ENCODE data around the gene TMEM41A. TPM values are rescaled to one million over a fixed set of nuclear protein-coding genes. Genes with fewer than 3 reads are reported as not detected.

The TMEM41A gene
- total RNA-seq = 10 to 100 TPM; 20.9 to 23.7 TPM

DNA sequence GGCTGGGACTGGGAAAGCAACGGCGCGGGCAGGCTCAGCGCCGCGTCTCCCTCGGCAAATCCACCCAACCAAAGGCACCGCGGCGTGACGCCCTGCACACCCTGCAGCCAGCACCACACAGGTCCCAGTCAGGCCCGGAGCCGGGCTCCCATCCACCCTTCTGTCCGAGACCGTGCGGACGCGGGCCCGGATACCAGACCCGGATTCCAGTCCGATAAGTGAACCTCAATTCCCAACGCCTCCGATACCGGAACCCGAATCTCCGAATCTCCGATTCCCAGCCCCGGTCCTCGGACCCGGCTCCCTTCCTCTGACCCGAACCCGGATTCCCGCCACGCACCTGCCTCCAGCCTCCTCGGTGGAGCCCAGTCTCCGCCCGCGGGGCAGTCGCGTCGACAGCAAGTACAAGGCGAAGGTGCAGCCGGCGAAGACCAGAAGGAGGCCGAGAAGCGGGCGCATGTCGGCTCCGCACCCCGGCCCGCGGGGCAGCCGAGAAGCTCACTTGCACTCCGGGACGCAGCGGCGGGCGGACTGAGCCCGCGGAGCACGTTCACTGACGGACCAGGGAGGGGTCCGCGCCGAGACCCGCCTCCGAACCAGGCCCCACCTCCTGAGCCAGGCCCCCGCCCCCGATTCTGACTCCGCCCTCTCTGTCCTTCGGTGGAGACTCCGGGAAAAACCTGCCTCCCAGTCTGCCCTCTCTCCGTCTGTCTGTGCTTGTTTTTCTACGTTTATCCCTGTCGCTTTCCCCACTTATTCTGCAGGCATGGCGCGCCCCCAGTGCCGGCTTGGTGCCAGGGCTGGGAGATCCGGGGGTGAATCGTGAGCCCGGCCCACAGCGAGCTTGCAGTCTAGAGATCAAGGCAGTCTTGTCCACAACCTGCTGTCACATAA, at the start of gene TMEM41A:
TSS of gene TMEM41A (minus strand) at position 533 of the 894 bp plus-strand sequence. CDS start at position 459, 74 bp downstream.
- H3K4me1 Mint-ChIP-seq = peaks cover 12% of the 10 kb centered on the region
- ATAC-seq (ENCODE audit: low read depth) (peak; percentile 97), DNase-seq (peak; percentile 93)
- H3K36me3 Mint-ChIP-seq = peaks cover 2% of the 10 kb centered on the region
- peak within 1 kb of the TSS; percentile 98 for H3K4me3 Mint-ChIP-seq
- H3K9me3 Mint-ChIP-seq = no peaks in the 10 kb centered on the region
- H3K27ac Mint-ChIP-seq = peak within 1 kb of the TSS; percentile 95
- POLR2A ChIA-PET = interaction anchor here (0.7 to 1.5 kb wide), 3 partner anchors 15 to 439 kb away, joined by 3 to 13 read pairs (median 4); partner anchors contain the start of genes SENP2 and TRA2B
- H3K27me3 Mint-ChIP-seq = no peaks in the 10 kb centered on the region

DNA sequence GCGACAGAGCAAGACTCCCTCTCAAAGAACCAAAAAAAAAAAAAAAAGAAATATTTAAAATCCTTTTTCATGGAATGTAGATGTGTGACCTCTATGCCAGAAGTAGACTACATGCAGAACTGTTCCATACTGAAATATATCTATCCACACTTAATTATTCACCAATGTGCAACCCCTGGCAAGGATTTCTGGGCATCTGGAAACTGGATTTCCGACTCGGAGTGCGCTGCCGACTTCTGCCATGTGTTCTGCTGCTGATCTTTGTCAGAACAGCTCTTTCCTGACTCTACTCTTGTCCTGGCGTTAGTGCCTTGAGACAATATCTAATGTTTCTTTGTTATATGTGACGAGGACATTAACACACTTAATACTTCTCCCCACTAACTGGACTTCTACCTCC, 41.9 kb upstream of the TMEM41A start:
- no peak overlapping the region for H3K27ac Mint-ChIP-seq
- POLR2A ChIA-PET = no interaction called here
- ATAC-seq (ENCODE audit: low read depth) (no peak), DNase-seq (no peak)
- peaks cover 12% of the 10 kb centered on the region for H3K27me3 Mint-ChIP-seq
- H3K36me3 Mint-ChIP-seq = peaks cover 2% of the 10 kb centered on the region
- peaks cover 9% of the 10 kb centered on the region for H3K4me1 Mint-ChIP-seq
- no peak overlapping the region for H3K4me3 Mint-ChIP-seq
- peaks cover 1% of the 10 kb centered on the region for H3K9me3 Mint-ChIP-seq

DNA sequence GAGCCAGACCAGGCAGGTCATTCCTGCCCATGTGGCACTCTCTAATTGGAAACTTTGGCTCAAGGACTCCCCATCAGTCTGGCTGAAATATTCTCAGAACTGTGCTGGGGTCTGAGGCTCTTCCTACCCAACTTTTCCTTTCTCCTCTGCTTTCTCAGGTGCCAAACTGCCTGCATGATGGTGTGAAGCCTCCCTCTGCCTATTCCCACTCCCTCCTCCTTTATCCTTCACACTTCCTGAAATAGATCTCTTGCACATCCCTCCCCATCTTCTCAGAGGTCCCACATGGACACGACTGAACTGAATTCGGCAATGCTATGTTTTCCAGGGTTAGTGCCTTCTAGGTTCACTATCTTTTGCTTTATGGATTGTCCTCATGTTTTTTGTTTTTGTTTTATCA, 41.1 kb upstream of the TMEM41A start:
- H3K9me3 Mint-ChIP-seq = peaks cover 1% of the 10 kb centered on the region
- H3K27me3 Mint-ChIP-seq = peaks cover 12% of the 10 kb centered on the region
- POLR2A ChIA-PET = no interaction called here
- H3K27ac Mint-ChIP-seq = no peak overlapping the region
- no peak for DNase-seq
- H3K4me1 Mint-ChIP-seq = peaks cover 9% of the 10 kb centered on the region
- no peak for ATAC-seq (ENCODE audit: low read depth)
- peaks cover 2% of the 10 kb centered on the region for H3K36me3 Mint-ChIP-seq
- no peak overlapping the region for H3K4me3 Mint-ChIP-seq

DNA sequence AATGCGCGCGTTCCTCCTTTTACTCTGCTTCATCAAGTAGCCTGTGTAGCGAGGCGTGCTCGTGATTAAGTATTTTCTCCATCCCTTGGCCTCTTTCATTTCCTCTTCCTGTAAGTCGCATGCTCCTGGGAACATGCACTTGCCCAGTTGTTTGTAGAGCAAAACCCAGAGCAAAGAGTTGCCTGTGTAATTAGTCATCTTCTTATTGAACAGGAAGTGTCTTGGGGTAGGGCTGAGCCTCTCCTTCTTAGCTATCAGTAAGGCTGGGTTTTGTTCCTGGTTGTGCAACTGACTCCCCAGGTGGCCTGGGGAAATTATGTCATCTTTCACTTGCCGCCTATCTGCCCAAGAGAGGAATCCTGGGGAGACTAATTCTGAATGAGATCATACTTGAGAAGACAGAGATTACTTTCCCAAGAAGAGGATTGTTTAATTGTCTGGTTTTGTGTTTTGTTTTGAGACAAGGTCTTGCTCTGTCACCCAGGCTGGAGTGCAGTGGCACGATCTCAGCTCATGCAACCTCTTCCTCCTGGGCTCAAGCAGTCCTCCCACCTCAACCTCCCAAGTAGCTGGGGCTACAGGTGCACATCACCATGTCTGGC, 38.6 kb upstream of the TMEM41A start:
- Mint-ChIP-seq H3K9me3 (peaks cover 1% of the 10 kb centered on the region), H3K36me3 (peaks cover 2% of the 10 kb centered on the region), H3K27me3 (peaks cover 6% of the 10 kb centered on the region), H3K27ac (peak overlapping the region; percentile 81), H3K4me3 (peak overlapping the region; percentile 71), H3K4me1 (peaks cover 9% of the 10 kb centered on the region)
- DNase-seq (no peak), ATAC-seq (ENCODE audit: low read depth) (peak; percentile 99)
- POLR2A ChIA-PET = no interaction called here

DNA sequence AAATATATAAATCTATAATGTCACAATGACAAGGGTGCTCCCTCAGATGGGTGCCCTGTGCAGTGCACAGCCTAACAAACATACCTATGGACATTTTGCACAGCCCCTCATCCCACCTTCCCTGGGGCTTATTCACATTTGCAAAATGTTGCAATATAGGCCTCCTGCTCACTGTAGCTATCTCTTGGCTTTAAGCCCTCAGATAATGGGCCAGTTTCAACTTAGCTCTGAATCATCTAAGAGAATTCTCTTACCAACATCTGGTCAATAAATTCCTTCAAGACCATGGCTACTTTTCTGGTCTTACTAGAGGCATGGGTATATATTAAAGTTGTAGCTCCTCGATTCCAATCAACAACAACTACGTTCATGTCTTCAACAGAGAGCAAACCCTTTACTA, 35.7 kb upstream of the TMEM41A start:
- POLR2A ChIA-PET = no interaction called here
- DNase-seq = no peak
- Mint-ChIP-seq H3K4me1 (peaks cover 7% of the 10 kb centered on the region), H3K27ac (no peak overlapping the region), H3K9me3 (peaks cover 1% of the 10 kb centered on the region), H3K27me3 (no peaks in the 10 kb centered on the region), H3K36me3 (peaks cover 2% of the 10 kb centered on the region), H3K4me3 (no peak overlapping the region)
- ATAC-seq (ENCODE audit: low read depth) = no peak

DNA sequence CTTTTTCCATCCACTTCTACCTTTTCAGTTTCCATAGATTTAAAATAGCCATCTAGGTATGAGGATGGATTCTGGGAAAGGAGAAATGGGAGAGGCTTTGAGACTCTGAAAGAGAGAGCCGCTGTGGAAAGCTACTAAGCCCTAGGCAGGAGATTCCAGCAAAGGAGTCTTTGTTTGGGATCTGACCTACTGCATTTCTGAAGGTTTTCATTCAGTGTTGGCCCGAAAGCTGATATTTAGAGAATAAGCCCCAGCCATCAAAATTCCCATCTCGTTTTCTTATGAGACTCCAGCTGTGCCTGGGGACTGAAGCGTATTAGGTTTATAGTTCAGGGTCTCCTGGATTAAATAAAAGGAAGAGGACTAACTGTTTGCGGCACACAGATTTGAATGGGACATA, 34.1 kb upstream of the TMEM41A start:
- no peak overlapping the region for H3K27ac Mint-ChIP-seq
- no peak overlapping the region for H3K4me3 Mint-ChIP-seq
- peaks cover 7% of the 10 kb centered on the region for H3K4me1 Mint-ChIP-seq
- no peak for ATAC-seq (ENCODE audit: low read depth)
- H3K27me3 Mint-ChIP-seq = peaks cover under 1% of the 10 kb centered on the region
- H3K9me3 Mint-ChIP-seq = peaks cover 1% of the 10 kb centered on the region
- H3K36me3 Mint-ChIP-seq = peaks cover 2% of the 10 kb centered on the region
- POLR2A ChIA-PET = no interaction called here
- DNase-seq = no peak

DNA sequence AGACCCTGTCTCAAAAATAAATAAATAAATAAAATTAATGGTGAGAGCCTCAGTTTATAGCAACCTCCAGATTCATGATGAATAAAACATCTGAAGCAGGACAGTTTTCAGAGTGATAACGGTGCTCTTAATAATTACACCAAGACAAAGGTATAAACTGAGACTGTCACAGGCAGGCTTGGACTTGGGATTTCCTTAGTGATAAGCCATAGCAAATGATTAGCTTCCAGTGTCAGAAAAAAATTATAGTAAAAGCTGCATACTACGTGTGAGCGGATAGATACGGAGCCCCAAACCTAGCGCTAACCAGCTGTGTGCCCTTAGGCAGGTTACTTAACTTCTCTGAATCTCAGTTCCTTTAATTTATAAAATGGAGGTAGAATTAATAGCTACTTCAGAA, 32.0 kb upstream of the TMEM41A start:
- Mint-ChIP-seq H3K4me3 (no peak overlapping the region), H3K27ac (no peak overlapping the region), H3K9me3 (no peaks in the 10 kb centered on the region), H3K27me3 (peaks cover 5% of the 10 kb centered on the region), H3K36me3 (no peaks in the 10 kb centered on the region), H3K4me1 (no peaks in the 10 kb centered on the region)
- ATAC-seq (ENCODE audit: low read depth) (no peak), DNase-seq (no peak)
- POLR2A ChIA-PET = no interaction called here

DNA sequence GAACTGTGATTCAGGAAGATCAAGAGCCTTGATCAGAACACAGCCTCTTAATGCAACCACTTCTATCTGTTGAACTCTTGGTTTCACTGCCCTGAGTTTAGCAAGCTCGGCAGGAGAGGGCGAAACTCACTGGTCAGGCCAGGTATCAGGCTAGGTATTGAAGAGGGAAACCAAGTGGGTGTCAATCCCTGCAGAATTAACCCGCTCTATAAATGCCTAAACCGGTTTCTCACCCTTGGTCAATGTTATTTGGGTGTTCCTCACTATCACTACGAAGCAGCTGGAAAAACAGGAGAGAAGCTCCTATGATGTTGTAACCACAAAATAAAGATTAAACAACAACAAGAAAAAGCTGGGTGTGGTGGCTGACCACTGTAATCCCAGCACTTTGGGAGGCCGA, 29.7 kb upstream of the TMEM41A start:
- ATAC-seq (ENCODE audit: low read depth) (no peak), DNase-seq (no peak)
- POLR2A ChIA-PET = no interaction called here
- H3K36me3 Mint-ChIP-seq = no peaks in the 10 kb centered on the region
- H3K9me3 Mint-ChIP-seq = no peaks in the 10 kb centered on the region
- no peaks in the 10 kb centered on the region for H3K4me1 Mint-ChIP-seq
- H3K27ac Mint-ChIP-seq = no peak overlapping the region
- H3K27me3 Mint-ChIP-seq = peaks cover 14% of the 10 kb centered on the region
- no peak overlapping the region for H3K4me3 Mint-ChIP-seq

DNA sequence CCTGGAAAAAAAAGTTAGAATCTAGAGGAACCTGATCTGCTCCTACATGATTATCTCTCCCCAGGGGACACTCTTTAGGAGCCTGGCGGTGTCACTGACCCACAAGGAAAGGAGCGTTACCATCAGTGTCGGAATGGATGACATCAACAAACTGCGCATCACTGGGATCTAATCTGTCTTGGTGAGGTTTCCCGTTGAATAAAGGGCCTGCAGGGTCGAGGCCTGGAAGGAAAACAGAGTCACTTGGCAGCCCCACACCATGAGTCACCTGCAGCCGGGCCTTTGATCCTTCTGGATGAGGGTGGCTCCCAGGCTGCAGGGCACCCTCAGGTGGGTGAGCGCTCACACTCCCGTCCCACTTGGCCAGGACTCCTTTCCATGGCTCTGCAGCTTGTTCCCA, 28.5 kb upstream of the TMEM41A start:
- DNase-seq = no peak
- no peaks in the 10 kb centered on the region for H3K36me3 Mint-ChIP-seq
- POLR2A ChIA-PET = no interaction called here

DNA sequence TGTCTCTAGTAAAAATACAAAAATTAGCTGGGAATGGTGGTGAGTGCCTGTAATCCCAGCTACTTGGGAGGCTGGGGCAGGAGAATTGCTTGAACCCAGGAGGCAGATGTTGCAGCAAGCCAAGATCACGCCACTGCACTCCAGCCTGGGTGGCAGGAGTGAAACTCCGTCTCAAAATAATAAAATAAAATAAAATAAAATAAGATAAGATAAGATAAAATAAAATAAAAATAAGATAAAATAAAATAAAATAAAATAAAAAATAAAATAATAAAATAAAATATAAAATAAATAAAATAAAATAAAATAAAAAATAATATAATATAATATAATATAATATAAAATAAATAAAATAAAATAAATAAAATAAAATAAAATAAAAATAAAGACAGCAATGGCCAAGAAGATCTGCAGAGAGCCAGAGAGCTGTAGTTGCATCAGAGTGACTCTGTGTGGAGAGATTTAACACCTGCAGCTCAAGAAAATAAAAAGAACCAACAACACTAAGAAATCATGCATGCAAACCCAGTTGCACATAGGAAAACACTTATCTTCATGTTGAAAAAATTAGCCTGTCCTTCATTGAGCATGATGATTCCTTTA, 27.6 kb upstream of the TMEM41A start:
- Mint-ChIP-seq H3K27ac (no peak overlapping the region), H3K4me1 (no peaks in the 10 kb centered on the region), H3K9me3 (no peaks in the 10 kb centered on the region), H3K4me3 (no peak overlapping the region), H3K27me3 (peaks cover 21% of the 10 kb centered on the region), H3K36me3 (no peaks in the 10 kb centered on the region)
- ATAC-seq (ENCODE audit: low read depth) (no peak), DNase-seq (no peak)
- POLR2A ChIA-PET = no interaction called here

More for the DNA sequence above, 28.5 kb upstream of the TMEM41A start:
- Mint-ChIP-seq H3K27ac (no peak overlapping the region), H3K9me3 (no peaks in the 10 kb centered on the region), H3K4me3 (no peak overlapping the region), H3K4me1 (no peaks in the 10 kb centered on the region), H3K27me3 (peaks cover 18% of the 10 kb centered on the region)
- no peak for ATAC-seq (ENCODE audit: low read depth)

DNA sequence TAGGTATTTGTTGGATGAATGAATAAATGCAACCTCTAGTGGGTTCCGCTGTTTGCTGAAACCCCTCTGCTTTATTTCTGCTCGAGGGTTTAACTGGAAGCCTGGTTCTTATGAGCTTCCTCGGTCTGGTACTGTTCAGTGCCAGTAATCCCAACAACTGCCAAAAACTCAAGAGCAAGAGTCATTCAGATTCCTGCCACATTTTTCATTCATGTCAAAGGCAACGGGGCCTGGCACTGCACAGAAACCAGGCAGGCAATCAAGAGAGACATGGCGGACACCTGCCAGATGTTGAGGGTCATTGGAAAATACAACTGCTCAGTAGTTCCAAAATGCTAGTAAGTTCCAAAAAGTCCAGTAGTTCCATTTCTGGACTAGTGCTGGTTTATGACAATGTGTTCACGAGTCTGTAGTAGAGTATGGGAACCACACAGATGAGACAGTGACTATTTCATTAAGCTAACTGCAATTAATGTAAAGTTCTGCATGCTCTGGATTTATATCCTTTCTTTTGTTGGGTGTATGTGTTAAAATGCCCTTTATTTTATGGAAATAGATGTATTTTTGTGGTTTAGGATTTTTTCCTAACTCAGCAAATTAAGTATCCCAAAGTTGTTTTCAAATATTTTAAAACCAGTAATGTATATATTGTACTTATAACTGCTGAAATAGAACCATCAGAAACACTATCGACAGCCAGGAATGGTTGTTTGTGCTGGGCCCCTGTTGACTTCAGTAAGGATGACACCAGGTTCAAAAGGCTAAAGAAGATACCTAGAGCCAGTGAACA, 22.7 kb upstream of the TMEM41A start:
- no peak overlapping the region for H3K4me3 Mint-ChIP-seq
- POLR2A ChIA-PET = no interaction called here

DNA sequence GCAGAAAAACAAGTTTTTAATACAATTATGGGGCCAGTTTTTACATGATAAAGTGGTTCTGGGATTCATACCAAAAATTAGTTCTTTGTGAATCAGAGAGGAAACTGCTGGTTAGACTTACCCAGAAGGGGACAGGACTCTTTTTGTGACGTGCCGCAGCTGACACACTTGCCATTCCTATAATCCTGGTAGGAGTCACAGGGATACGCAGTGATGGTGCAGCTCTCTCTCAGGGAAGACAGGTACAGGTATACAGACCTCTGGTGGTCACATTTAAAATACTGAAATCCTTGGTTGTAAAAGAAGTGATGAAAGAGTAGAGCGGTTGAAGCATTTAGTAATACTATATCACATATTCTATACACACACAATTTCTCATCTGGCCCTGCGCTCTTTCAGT, 20.2 kb upstream of the TMEM41A start:
- Mint-ChIP-seq H3K4me1 (no peaks in the 10 kb centered on the region), H3K27me3 (peaks cover 21% of the 10 kb centered on the region), H3K9me3 (no peaks in the 10 kb centered on the region), H3K36me3 (no peaks in the 10 kb centered on the region), H3K27ac (no peak overlapping the region), H3K4me3 (no peak overlapping the region)
- no peak for DNase-seq
- POLR2A ChIA-PET = no interaction called here
- ATAC-seq (ENCODE audit: low read depth) = no peak

More for the DNA sequence above, 22.7 kb upstream of the TMEM41A start:
- DNase-seq (no peak), ATAC-seq (ENCODE audit: low read depth) (no peak)
- no peaks in the 10 kb centered on the region for H3K4me1 Mint-ChIP-seq
- no peaks in the 10 kb centered on the region for H3K36me3 Mint-ChIP-seq
- no peaks in the 10 kb centered on the region for H3K9me3 Mint-ChIP-seq
- no peak overlapping the region for H3K27ac Mint-ChIP-seq
- peaks cover 23% of the 10 kb centered on the region for H3K27me3 Mint-ChIP-seq

DNA sequence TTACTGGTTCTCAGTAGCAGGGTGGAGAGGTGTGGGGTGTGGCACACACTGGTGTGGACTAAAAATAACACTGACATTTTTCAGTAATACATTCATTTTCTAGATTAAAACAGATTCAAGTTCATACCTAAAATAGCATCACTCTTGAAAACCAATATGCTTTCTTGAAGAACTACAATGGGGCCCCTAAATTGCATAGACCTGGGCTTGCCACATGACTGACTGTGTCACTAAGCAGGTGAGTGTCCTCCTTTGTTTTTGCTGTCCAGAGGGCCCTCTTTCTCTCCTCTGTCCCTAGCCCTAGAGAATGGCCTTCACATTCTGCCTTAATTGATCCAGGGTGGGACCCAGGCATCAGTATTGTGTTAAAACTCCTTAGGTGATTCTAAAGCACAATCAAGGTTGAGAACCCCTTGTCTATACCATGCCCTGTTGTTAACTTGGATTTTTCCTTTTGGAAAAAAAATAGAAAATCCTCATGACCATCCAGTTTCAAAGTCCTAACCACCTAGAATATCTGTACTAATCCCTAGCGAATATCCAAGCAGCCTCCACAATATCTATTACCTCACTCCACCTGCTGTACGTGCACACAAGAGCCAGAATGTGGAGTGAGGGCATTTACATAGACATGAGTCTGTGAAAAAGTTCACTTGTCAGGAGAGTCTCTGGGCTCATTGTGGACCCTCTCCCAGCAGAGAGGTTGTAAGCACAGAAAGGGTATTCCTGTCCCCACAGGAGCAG, 18.7 kb upstream of the TMEM41A start:
- Mint-ChIP-seq H3K36me3 (no peaks in the 10 kb centered on the region), H3K4me3 (no peak overlapping the region), H3K27me3 (peaks cover 18% of the 10 kb centered on the region), H3K27ac (no peak overlapping the region), H3K9me3 (no peaks in the 10 kb centered on the region), H3K4me1 (no peaks in the 10 kb centered on the region)
- DNase-seq (no peak), ATAC-seq (ENCODE audit: low read depth) (no peak)
- POLR2A ChIA-PET = no interaction called here
